ENCODE data around the gene DYNC1I1. TPM values are rescaled to one million over a fixed set of nuclear protein-coding genes. Genes with fewer than 3 reads are reported as not detected.

Gene DYNC1I1
- total RNA-seq, 1 experiment from 2014 or later = not detected

DNA sequence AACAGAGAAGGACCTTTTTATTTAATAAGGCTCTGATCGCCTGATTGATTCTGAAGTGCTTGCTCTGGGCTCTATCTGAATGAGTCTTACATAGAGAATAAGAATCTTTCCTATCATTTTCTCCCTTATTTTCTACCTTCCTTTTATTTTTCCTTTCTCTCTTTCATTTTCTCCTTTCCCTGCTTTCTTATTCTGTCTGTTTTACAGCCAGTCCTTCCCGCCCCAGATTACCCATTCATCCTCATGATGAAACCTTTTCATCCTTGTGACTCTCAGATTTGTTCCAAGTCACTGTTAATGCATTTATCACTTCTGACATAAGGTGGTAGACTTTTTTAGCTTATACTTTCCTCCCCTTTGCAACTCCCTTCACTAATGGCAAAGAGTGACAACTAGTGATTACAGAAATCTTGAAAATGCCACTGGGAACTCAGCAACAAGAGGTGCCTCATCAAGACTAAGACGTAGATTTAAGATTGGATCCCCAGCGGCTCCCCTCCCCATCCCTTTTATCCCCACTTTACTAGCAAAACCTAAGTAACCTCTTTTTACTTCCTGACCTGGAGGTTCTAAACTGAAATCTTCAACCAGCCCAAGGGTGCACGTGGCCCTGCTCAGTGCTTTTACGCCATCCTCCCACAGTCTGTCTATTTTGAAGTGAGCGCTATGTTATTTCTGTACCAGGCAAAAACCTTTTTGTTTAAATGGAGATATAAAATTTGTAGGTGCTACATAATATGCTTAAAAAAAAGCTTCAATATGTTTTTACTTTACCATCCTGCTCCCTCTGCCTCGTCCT, 179.8 kb downstream of the DYNC1I1 start:
- intact Hi-C loops (cut with micrococcal nuclease; ENCODE audit: unreplicated experiment) = no loop called here
- no peaks in the 10 kb centered on the region for H3K9me2 ChIP-seq (ENCODE audit: insufficient read depth)
- H3K4me1 ChIP-seq (replicated peaks; ENCODE audit: insufficient read depth) = no peaks in the 10 kb centered on the region
- no peaks in the 10 kb centered on the region for H3K9me3 ChIP-seq (ENCODE audit: insufficient read depth, low read depth)
- BruUV-seq (replicated peaks) = no TSS peak
- no peaks in the 10 kb centered on the region for H4K20me1 ChIP-seq (ENCODE audit: insufficient read depth)
- TF ChIP-seq, protein P1, sequence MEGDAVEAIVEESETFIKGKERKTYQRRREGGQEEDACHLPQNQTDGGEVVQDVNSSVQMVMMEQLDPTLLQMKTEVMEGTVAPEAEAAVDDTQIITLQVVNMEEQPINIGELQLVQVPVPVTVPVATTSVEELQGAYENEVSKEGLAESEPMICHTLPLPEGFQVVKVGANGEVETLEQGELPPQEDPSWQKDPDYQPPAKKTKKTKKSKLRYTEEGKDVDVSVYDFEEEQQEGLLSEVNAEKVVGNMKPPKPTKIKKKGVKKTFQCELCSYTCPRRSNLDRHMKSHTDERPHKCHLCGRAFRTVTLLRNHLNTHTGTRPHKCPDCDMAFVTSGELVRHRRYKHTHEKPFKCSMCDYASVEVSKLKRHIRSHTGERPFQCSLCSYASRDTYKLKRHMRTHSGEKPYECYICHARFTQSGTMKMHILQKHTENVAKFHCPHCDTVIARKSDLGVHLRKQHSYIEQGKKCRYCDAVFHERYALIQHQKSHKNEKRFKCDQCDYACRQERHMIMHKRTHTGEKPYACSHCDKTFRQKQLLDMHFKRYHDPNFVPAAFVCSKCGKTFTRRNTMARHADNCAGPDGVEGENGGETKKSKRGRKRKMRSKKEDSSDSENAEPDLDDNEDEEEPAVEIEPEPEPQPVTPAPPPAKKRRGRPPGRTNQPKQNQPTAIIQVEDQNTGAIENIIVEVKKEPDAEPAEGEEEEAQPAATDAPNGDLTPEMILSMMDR (conservative IDR thresholded peaks at IDR 0.05) = no peak
- TF ChIP-seq EZH2 (IDR thresholded peaks at IDR 0.05; ENCODE audit: low read depth) = no peak
- H3F3A ChIP-seq (ENCODE audit: insufficient read depth, low read depth) = no peaks in the 10 kb centered on the region
- no peaks in the 10 kb centered on the region for H3K27me3 ChIP-seq (ENCODE audit: insufficient read depth, low read depth)
- H3K4me2 ChIP-seq = no peak overlapping the region
- H3K79me2 ChIP-seq (ENCODE audit: low read depth) = no peaks in the 10 kb centered on the region
- H3K4me3 ChIP-seq = no peak overlapping the region
- DNase-seq = no peak
- ChIA-PET CTCF (no interaction called here), POLR2A (ENCODE audit: unreplicated experiment) (no interaction called here)
- H3K27ac ChIP-seq = no peak overlapping the region
- no peak overlapping the region for H2AFZ ChIP-seq
- no peaks in the 10 kb centered on the region for H3K36me3 ChIP-seq (ENCODE audit: low read depth)

DNA sequence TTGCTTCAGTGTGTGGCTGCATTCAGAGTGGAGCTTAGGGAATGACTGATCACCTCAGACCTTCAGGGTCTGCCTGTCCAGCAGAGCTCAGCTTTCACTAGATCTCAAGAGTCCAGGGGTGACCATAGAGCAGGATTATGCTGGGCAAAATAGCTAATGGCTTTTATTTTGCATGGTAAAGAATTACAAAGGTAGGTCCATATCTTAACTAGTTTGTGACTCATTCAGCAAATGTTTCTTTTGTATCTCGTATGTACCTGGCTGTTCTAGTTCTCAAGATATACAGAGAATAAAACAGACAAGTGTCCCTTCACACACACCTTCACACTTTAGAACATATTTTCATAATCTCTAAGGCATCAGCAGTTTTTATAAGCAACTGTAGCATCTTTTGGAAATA, 180.5 kb downstream of the DYNC1I1 start:
- no peaks in the 10 kb centered on the region for H3K79me2 ChIP-seq (ENCODE audit: low read depth)
- H3K9me2 ChIP-seq (ENCODE audit: insufficient read depth) = no peaks in the 10 kb centered on the region
- H3K4me1 ChIP-seq (replicated peaks; ENCODE audit: insufficient read depth) = no peaks in the 10 kb centered on the region
- H3K4me3 ChIP-seq = no peak overlapping the region
- H2AFZ ChIP-seq = no peak overlapping the region
- no peak overlapping the region for H3K27ac ChIP-seq
- CTCF ChIA-PET = no interaction called here
- no peaks in the 10 kb centered on the region for H3F3A ChIP-seq (ENCODE audit: insufficient read depth, low read depth)
- BruUV-seq (replicated peaks) = no TSS peak
- H3K4me2 ChIP-seq = no peak overlapping the region
- no peaks in the 10 kb centered on the region for H3K36me3 ChIP-seq (ENCODE audit: low read depth)
- no peak for DNase-seq
- no peak for TF ChIP-seq EZH2 (IDR thresholded peaks at IDR 0.05; ENCODE audit: low read depth)
- TF ChIP-seq, protein P1 (conservative IDR thresholded peaks at IDR 0.05) = no peak
- intact Hi-C loops (cut with micrococcal nuclease; ENCODE audit: unreplicated experiment) = no loop called here
- POLR2A ChIA-PET (ENCODE audit: unreplicated experiment) = no interaction called here
- H3K27me3 ChIP-seq (ENCODE audit: insufficient read depth, low read depth) = no peaks in the 10 kb centered on the region
- H3K9me3 ChIP-seq (ENCODE audit: insufficient read depth, low read depth) = no peaks in the 10 kb centered on the region
- H4K20me1 ChIP-seq (ENCODE audit: insufficient read depth) = no peaks in the 10 kb centered on the region

DNA sequence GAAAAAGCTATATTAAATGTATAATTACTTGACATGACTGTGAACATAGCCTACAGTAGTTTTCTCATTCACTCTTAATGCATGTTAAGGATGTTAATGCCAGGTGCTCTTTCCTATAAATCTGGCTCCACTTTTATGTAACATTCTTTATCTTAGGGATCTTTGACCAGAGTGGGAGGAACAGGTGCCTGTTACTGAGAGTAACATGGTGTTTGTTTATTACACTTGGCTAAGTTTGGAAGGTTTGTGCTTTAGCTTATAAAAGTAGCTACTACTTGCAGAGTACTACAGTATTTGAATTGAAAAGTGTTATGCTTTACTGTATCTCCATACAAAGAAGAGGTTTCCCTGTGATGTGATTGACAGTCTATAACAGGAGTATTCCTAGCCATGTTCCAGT, 183.4 kb downstream of the DYNC1I1 start:
- Histone ChIP-seq H3K4me1 (replicated peaks; ENCODE audit: insufficient read depth) (no peaks in the 10 kb centered on the region), H3K79me2 (ENCODE audit: low read depth) (no peaks in the 10 kb centered on the region), H2AFZ (no peak overlapping the region), H4K20me1 (ENCODE audit: insufficient read depth) (no peaks in the 10 kb centered on the region), H3K27me3 (ENCODE audit: insufficient read depth, low read depth) (no peaks in the 10 kb centered on the region), H3K9me2 (ENCODE audit: insufficient read depth) (no peaks in the 10 kb centered on the region), H3K36me3 (ENCODE audit: low read depth) (no peaks in the 10 kb centered on the region), H3F3A (ENCODE audit: insufficient read depth, low read depth) (no peaks in the 10 kb centered on the region), H3K9me3 (ENCODE audit: insufficient read depth, low read depth) (no peaks in the 10 kb centered on the region), H3K27ac (no peak overlapping the region), H3K4me2 (no peak overlapping the region), H3K4me3 (no peak overlapping the region)
- BruUV-seq (replicated peaks) = no TSS peak
- CTCF ChIA-PET = no interaction called here
- intact Hi-C loops (cut with micrococcal nuclease; ENCODE audit: unreplicated experiment) = no loop called here
- TF ChIP-seq, protein P1 (conservative IDR thresholded peaks at IDR 0.05) = no peak
- no peak for TF ChIP-seq EZH2 (IDR thresholded peaks at IDR 0.05; ENCODE audit: low read depth)
- DNase-seq = no peak
- POLR2A ChIA-PET (ENCODE audit: unreplicated experiment) = no interaction called here
